Skin epidermis (tissue), 12 donors: ENCODE measurements around the gene GLO1.

Experiments
- H3K27ac ChIP-seq, 21 experiments: fragments of 200-600 bp; sonication (generic) in 11 of 21; one replicate each; pipeline ENCODE4 v1.5.0; 2020; ENCODE audit warnings: mild to moderate bottlenecking in 3 of 21, inconsistent platforms in 2 of 21, moderate library complexity in 2 of 21
- H3K4me3 ChIP-seq, 7 experiments: fragments of 200-600 bp; sonication (generic) in 2 of 7; one replicate each; pipeline ENCODE4 v1.5.0; 2020; ENCODE audit warnings: inconsistent platforms in 2 of 7, mild to moderate bottlenecking in 2 of 7, moderate library complexity in 1 of 7

Gene GLO1

GRCh38 chr6:38702558-38703397 is at the start of gene GLO1:
GLO1 (minus strand) TSS chr6:38703145; CDS start chr6:38703054, 91 bp downstream.
- H3K4me3 ChIP-seq = peak within 1 kb of the TSS; percentile 52 to 80 (median 64)
- peak within 1 kb of the TSS; percentile 43 to 97 (median 88) for H3K27ac ChIP-seq

- Histone ChIP-seq H3K4me3 (no peak overlapping the region), H3K27ac (no peak overlapping the region)
Measured at GRCh38 chr6:38750968-38751615, 48.1 kb upstream of the GLO1 start.

GRCh38 chr6:38749473-38749872 is 46.5 kb upstream of the GLO1 start:
- H3K4me3 ChIP-seq = no peak overlapping the region
- no peak overlapping the region for H3K27ac ChIP-seq

- no peak overlapping the region for H3K4me3 ChIP-seq
- H3K27ac ChIP-seq = no peak overlapping the region
Measured at GRCh38 chr6:38739532-38739931, 36.6 kb upstream of the GLO1 start.

- no peak overlapping the region for H3K27ac ChIP-seq
- no peak overlapping the region for H3K4me3 ChIP-seq
Measured at GRCh38 chr6:38738261-38738660, 35.3 kb upstream of the GLO1 start.

- Histone ChIP-seq H3K27ac (no peak overlapping the region), H3K4me3 (no peak overlapping the region)
Measured at GRCh38 chr6:38736951-38737350, 34.0 kb upstream of the GLO1 start.

- Histone ChIP-seq H3K4me3 (no peak overlapping the region), H3K27ac (no peak overlapping the region)
Measured at GRCh38 chr6:38730140-38730862, 27.4 kb upstream of the GLO1 start.

- H3K4me3 ChIP-seq = no peak overlapping the region
- no peak overlapping the region for H3K27ac ChIP-seq
Measured at GRCh38 chr6:38728203-38728602, 25.3 kb upstream of the GLO1 start.

GRCh38 chr6:38725414-38726183 is 22.7 kb upstream of the GLO1 start:
- no peak overlapping the region for H3K4me3 ChIP-seq
- no peak overlapping the region for H3K27ac ChIP-seq

GRCh38 chr6:38724343-38724742 is 21.4 kb upstream of the GLO1 start:
- no peak overlapping the region for H3K4me3 ChIP-seq
- no peak overlapping the region for H3K27ac ChIP-seq

GRCh38 chr6:38723783-38724182 is 20.8 kb upstream of the GLO1 start:
- Histone ChIP-seq H3K27ac (no peak overlapping the region), H3K4me3 (no peak overlapping the region)

GRCh38 chr6:38722727-38723334 is 19.9 kb upstream of the GLO1 start:
- H3K27ac ChIP-seq = no peak overlapping the region
- no peak overlapping the region for H3K4me3 ChIP-seq

GRCh38 chr6:38722038-38722437 is 19.1 kb upstream of the GLO1 start:
- H3K27ac ChIP-seq = no peak overlapping the region
- no peak overlapping the region for H3K4me3 ChIP-seq

- no peak overlapping the region for H3K4me3 ChIP-seq
- H3K27ac ChIP-seq = no peak overlapping the region
Measured at GRCh38 chr6:38720295-38720694, 17.4 kb upstream of the GLO1 start.

GRCh38 chr6:38719358-38719757 is 16.4 kb upstream of the GLO1 start:
- H3K4me3 ChIP-seq = no peak overlapping the region
- no peak overlapping the region for H3K27ac ChIP-seq

- no peak overlapping the region for H3K4me3 ChIP-seq
Measured at GRCh38 chr6:38716825-38717224, 13.9 kb upstream of the GLO1 start.

GRCh38 chr6:38715016-38715689 is 12.2 kb upstream of the GLO1 start, which contains the start of gene DNAH8:
DNAH8 (plus strand) TSS chr6:38715311; CDS start chr6:38722810, 7,499 bp downstream.
- H3K27ac ChIP-seq = peak within 1 kb of the TSS in 2 of 21 experiments; percentile 13 to 72
- peak within 1 kb of the TSS in 6 of 7 experiments; percentile 1 to 30 (median 12) for H3K4me3 ChIP-seq

More at GRCh38 chr6:38716825-38717224, 13.9 kb upstream of the GLO1 start:
- H3K27ac ChIP-seq = no peak overlapping the region

- peak overlapping the region in 1 of 21 experiments; percentile 72 for H3K27ac ChIP-seq
- H3K4me3 ChIP-seq = peak overlapping the region in 3 of 7 experiments; percentile 11 to 29 (median 12)
Measured at GRCh38 chr6:38714239-38715015, 11.5 kb upstream of the GLO1 start.
